SK-MEL-5 (cell line): ENCODE results near the gene POU5F2. TPM values are rescaled to one million over a fixed set of nuclear protein-coding genes. Genes with fewer than 3 reads are reported as not detected.

Experiments used
- DNase-seq: peaks from one replicate; pipeline ENCODE4 v3.0.0-alpha.2; 2016; ENCODE audit warnings: low read depth, low spot score
- in situ Hi-C: cut with HindIII; loops from 2 replicates; pipeline ENCODE4 v1.10.0; 2016; ENCODE audit warnings: low sequenced_read_pairs, high pct_unique_total_duplicates, low pct_unique_long_range_greater_than_20kb
- total RNA-seq: library from RNA; depleted of rRNA; stranded (reverse); fragments of >200 nt; shearing (Covaris generic); gene quantifications from 2 replicates; pipeline ENCODE4 v1.2.3, GENCODE V29; 2014; rRNA removed

The POU5F2 gene
- total RNA-seq, 1 experiment from 2014 or later, result 0.32 TPM

DNA sequence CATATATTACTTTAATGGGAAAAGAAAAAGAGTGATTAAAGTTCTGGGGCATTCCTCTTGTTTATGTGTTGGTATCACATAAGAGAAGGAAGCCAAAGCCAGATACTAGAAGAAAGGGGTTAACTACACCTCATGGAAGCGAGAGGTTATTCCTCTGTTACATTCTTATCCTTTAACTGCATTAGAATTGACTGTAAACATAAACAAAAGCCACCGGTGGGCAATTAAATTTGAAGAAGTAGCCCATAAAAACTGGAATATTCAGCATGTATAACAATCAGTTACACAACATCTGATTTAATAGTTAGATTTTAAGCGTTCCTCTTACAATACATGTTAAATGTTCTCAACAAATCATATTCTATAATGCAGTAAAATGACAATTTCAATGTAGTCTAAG is 18.8 kb downstream of the POU5F2 start:
- in situ Hi-C loops, result no loop called here
- DNase-seq, result no peak

DNA sequence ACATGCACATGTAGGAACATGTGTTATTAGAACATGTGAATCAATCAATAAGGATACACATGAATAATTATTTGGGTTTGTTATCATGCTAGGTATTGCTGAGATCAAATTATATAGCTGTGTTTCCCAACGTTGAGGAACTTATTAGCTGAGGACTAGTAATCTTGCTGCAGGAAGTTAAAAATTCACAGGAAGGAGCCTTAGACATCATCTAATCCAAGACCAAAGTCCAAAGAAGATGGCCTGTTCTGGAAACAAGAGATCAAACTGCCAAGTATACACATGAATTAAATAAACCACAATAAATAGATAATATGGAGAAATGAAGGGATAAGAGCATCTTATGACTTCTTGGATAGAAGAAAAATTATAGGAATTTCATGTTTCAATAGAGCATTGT is 19.9 kb downstream of the POU5F2 start:
- DNase-seq, result no peak
- in situ Hi-C loops, result no loop called here

DNA sequence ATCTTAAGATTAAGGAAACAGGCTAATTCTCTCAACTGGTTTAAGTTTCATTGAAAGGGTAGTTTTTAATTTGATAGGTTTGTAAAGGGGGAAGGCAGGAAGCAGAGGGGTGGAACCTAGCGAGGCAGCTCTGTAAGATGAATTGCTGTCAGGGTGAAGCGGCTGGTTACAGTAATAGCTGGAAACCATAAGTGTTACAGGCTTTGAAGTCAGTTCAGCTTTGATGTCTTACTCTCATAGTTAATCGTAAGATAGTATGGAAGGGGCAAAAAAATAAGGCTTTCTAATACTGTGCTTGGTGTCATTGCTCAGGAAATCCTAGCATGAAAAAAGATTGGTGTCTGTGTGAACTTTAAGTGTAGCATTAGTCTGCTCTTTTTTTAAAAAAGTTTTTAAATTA is 20.3 kb downstream of the POU5F2 start:
- in situ Hi-C loops, result no loop called here
- no peak for DNase-seq

DNA sequence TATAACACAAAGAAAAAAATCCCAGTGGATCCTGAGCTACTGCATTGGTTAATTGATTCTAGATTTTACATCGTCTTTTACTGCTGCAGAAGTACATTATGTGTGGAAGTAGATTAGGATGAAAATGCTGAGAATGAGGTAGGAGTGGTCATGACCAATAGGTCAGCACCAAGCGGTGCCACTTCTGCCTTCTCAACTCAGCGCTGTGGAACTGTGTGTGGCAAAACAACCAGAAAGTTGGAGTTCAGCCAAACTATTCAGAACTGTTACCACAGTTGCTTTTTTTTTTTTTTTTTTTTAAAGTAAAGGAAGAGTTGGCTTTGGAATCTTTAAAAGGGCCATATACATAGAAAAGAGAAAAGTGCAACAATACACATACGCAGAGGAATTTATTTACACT is 24.2 kb downstream of the POU5F2 start:
- in situ Hi-C loops, result no loop called here
- peak; percentile 7 for DNase-seq

DNA sequence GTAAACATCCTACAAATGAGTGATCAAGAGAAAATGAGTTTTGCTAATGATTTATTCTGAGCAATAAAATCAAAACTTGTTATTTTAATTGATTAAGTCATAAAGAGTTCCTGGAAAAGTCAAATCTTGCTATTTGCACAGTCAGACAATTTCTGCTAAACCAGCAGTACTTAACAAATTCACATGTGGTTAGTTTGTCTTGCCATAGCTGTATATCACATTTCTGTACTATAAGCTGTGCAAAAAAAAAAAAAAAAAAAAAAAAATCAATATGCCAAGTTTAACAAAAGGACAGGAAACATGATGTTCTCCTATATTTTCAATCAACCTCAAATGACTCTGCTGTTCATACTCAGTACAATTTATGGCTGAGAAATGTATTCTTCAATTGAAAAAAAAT is 24.9 kb downstream of the POU5F2 start:
- DNase-seq, result no peak
- in situ Hi-C loops, result no loop called here

DNA sequence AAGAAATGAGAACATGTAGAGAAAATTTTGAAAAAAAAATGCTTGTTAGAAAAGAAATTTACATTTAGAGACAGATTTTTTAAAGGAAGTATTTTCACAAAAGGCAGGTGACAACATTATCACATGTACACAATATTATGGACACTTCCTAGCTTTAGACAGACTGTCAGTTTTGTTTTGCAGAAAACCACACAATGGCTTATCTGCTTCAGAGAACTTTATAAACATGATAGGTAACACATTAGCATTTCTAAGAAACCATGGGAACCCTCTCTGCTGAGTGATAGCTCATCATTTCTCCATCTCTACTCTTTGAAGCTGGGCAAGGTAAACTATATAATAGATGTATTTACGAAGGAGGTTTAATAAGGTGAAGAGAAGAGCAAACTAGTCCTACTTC is 25.6 kb downstream of the POU5F2 start:
- in situ Hi-C loops, result no loop called here
- DNase-seq, result no peak

DNA sequence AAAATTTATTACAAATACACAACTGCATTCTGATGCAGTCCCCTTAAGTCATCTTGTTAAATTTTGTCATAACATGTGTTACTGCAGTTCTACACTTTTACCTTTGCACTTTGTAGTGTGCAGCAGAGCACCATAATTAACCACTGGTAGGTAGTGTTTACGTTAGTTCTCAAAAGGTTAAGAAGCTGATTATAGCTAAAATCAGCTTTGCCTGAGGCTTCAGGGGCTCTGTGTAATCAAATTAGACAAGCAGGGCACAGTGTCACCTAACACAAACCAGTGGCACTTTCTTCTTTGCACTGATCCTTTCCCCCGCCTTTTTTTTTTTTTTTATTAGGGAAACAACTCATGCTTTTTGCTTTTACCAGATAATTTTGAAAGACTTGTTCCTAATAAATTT is 26.1 kb downstream of the POU5F2 start:
- DNase-seq, result no peak
- in situ Hi-C loops, result no loop called here

DNA sequence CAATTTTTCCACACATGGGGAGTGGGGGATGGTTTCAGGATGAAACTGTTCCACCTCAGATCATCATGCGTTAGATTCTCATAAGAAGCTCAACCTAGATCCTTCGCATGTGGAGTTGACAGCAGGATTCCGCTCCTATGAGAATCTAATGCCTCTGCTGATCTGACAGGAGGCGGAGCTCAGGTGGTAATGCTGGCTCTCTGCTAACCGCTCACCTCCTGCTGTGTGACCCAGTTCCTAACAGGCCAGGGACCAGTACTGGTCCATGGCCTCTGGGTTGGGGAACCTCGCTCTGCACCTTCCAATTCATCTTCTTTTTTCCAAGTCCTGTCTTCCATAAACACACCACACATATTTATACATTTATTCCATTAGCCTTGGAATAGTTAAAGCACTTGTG is 33.0 kb downstream of the POU5F2 start:
- in situ Hi-C loops, result no loop called here
- no peak for DNase-seq

DNA sequence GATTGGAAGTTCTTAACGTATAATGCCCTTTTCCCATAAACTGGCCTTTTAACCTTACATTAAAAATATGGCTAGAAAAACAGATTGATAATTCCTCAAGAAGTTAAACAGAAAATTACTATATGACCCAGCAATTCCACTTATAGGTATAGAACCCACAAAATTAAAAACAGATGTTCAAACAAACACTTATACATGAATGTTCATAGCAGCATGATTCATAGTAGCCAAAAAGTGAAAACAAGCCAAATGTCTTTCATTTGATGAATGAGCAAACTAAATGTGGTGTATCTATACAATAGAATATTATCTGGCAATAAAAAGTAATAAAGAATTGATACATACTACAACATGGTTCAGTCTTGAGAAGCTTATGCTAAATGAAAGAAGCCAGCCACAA is 35.5 kb downstream of the POU5F2 start:
- no peak for DNase-seq
- in situ Hi-C loops, result no loop called here

DNA sequence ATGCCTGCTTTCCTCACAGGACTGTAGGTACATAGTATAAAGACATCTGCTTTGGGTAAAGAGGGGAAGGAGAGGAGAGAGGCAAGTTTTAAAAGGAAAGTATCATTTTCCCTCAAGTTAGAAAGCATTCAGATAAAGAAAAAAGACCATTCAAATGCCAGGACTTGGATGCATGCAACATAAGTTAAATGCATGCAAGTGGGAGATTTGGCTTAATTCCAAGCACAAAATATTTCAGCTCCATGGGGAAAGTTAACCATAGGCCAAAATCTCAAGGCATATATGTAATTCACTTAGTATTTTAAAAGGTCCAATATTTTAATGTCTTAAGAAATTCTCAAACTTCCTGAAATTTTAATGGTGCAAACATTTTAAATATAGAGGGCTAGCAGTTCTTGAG is 36.4 kb downstream of the POU5F2 start:
- in situ Hi-C loops, result no loop called here
- DNase-seq, result no peak

DNA sequence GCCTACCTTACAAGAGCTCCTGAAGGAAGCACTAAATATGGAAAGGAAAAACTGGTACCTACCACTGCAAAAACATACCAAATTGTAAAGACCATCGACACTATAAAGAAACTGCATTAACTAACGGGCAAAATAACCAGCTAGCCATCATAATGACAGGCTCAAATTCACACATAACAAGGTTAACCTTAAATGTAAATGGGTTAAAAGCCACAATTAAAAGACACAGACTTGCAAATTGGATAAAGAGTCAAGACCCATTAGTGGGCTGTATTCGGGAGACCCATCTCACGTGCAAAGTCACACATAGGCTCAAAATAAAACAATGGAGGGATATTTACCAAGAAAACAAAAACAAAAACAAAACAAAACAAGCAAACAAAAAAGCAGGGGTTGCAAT is 49.4 kb downstream of the POU5F2 start:
- no peak for DNase-seq
- in situ Hi-C loops, result no loop called here

Other genes starting within 250 kb of the POU5F2 start
- gene NR2F1-AS1, start 160.4 kb downstream of the POU5F2 start, total RNA-seq, result 0.11 TPM in 1 of 2 replicates, not detected in the other
- gene NR2F1, start 158.4 kb downstream of the POU5F2 start, total RNA-seq, result 0.48 and 0.53 TPM in 2 replicates